HG03060 (cell line): ENCODE data around the gene MEAF6.
"Not testable (repeated sequence)": the region's sequence is repeated elsewhere in the genome, so short reads cannot be mapped to it uniquely, and the experiment has no call there.

Experiments
- ATAC-seq: cut with Tn5 transposase; IDR thresholded peaks from one replicate; pipeline ENCODE4 v1.9.1; 2021; ENCODE audit warnings: low read depth, moderate number of reproducible peaks; ENCODE audit not compliant: unreplicated experiment

The MEAF6 gene

GRCh38 chr1:37514350-37515184 is at the start of gene MEAF6:
Gene MEAF6, minus strand, starts transcription at chr1:37514766. Its CDS starts 20 bp downstream, at chr1:37514746.
- no peak for ATAC-seq

GRCh38 chr1:37562984-37563383 is 48.4 kb upstream of the MEAF6 start:
- no peak for ATAC-seq

DNA sequence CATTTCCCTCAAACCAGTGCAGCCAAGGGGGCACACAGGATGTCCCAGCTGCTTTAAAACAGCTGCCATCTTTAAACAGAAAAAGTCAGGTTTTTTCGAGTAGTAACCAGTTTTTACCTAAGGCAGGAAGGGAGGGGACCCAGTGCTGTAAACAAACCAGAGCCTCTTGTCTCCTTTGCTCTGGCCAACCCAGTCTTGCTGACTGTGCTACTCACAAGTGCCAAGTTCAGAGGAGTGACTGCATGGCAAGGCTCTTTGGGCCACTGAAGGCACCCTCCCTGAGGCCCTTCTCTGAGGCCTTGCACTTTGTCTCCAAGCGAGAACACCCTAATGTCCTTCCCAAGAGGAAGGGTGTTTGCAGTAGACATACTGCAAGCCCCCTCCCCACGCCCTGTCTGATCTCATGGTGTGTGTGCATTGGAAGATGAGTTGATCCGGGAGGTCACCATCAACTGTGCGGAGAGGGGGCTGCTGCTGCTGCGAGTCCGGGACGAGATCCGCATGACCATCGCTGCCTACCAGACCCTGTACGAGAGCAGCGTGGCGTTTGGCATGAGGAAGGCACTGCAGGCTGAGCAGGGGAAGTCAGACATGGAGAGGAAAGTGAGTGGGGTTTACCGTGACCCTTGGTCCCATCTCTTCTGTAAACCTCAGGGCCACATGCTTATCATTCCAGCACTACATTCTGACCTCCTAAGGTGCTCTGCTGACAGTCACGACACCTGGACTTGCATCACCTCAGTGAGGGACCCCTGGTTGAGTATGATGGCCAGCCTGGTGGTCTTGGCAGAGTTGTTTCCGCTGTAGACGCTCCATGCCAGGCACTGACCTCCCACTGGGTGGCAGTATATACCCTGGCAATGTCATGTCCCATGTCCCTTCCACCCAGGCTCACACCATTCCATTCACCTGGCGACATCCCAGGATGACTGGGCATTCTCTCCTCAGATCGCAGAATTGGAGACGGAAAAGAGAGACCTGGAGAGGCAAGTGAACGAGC is 46.9 kb upstream of the MEAF6 start:
- ATAC-seq = no peak

DNA sequence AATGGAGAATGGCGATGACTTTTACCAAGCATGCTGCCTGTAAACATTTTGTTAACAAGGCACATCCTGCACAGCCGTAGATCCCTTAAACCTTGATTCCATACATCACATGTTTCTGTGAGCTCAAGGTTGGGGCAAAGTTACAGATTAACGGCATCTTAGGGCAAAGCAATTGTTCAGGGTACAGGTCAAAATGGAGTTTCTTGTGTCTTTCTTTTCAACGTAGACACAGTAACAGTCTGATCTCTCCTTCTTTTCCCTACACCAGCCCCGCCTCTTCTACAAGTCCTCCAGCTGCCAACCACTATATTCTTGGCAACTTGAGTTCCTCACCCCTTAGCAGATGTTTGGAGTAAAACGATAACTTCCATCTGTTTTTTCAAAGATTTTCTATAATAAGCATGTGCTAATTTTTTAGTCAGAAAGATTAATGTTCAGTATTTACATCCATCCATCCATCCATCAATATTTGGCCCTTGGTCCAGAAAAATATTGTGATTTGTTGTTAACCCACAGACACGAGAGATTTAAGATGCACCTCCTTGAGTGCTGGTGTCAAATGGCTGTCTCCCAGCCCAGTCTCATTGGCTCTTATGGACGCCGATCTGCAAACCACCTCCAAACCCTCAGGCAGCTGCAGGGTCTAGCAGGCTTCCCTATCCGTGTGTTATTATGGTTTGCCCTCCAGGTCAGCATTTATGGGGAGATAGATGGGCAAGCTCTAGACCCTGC is 46.0 kb upstream of the MEAF6 start:
- no peak for ATAC-seq

DNA sequence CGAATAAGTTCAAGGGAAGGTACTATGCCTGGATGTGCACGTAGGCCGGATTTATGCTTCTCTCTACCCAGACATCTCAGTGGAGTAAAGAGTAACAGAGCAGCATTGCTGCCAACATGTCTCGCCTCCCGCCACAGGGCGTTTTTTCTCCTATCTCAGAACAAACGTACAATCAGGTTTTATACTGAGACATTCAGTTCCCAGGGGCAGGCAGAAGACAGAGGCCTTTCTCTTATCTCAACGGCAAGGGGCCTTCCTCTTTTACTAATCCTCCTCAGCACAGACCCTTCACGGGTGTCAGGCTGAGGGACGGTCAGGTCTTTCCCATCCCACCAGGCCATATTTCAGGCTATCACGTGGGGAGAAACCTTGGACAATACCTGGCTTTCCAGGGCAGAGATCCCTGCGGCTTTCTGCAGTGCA is 45.4 kb upstream of the MEAF6 start:
- not testable (repeated sequence) for ATAC-seq

DNA sequence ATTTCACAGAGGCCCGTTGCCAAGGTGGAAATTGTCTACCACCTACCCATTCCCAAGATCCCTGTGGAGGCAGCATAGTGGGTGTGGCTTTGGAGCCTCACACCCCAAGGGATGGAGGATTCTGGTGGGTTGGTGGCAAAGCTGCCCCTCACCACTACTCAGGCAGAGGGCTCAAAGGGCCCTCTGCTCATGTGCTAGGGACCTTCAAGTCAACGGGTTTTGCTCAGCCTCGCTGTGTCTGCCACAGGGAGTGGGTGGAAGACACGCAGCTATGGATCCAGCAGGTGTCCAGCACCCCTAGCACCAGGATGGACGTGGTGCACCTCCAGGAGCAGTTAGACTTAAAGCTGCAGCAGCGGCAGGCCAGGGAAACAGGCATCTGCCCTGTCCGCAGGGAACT is 44.5 kb upstream of the MEAF6 start:
- ATAC-seq = no peak

GRCh38 chr1:37558411-37558810 is 43.8 kb upstream of the MEAF6 start:
- ATAC-seq = no peak

GRCh38 chr1:37557402-37557801 is 42.8 kb upstream of the MEAF6 start:
- ATAC-seq = no peak

GRCh38 chr1:37556712-37557196 is 42.2 kb upstream of the MEAF6 start, which contains the start of gene DNALI1:
Gene DNALI1, plus strand, starts transcription at chr1:37556940. Its CDS starts 55 bp downstream, at chr1:37556995.
- no peak for ATAC-seq

GRCh38 chr1:37553927-37554808 is 39.6 kb upstream of the MEAF6 start, which contains the start of gene SNIP1:
Gene SNIP1, minus strand, starts transcription at chr1:37554293. Its CDS starts 64 bp downstream, at chr1:37554229.
- ATAC-seq = peak; percentile 68

- peak; percentile 18 for ATAC-seq
Observed at GRCh38 chr1:37553598-37553926, 39.0 kb upstream of the MEAF6 start.

DNA sequence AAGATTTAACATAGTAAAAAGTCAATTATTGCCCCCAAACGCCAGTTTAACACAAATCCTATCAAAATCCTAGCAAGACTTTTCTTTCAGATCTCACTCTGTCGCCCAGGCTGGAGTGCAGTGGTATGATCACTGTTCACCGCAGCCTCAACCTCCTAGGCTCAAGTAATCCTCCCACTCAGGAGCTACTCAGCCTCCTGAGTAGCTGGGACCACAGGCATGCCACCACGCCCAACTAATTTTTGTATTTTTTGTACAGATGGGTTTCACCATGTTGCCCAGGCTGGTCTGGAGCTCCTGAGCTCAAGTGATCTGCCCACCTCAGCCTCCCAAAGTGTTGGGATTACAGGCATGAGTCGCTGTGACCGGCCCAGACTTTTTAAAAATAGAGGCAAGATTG is 34.8 kb upstream of the MEAF6 start:
- no peak for ATAC-seq

- ATAC-seq = no peak
Observed at GRCh38 chr1:37545019-37545418, 30.5 kb upstream of the MEAF6 start.

DNA sequence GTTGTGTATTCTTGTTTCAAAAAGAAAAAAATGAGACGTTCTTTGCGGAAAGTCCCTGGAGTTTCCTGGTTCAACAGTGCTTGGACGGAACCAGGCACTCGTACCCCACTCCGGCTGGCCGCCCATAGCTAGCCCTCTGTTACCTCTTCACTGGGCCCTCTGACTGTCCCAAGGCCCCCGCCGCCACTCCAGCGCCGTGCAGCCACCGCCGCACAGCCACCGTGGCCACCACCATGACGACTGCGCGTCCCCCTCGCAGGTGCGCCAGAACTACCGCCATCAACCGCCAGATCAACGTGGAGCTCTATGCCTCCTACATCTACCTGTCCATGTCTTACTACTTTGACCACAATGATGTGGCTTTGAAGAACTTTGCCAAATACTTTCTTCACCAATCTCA is 30.0 kb upstream of the MEAF6 start:
- ATAC-seq = no peak

GRCh38 chr1:37540036-37540785 is 25.6 kb upstream of the MEAF6 start:
- no peak for ATAC-seq

DNA sequence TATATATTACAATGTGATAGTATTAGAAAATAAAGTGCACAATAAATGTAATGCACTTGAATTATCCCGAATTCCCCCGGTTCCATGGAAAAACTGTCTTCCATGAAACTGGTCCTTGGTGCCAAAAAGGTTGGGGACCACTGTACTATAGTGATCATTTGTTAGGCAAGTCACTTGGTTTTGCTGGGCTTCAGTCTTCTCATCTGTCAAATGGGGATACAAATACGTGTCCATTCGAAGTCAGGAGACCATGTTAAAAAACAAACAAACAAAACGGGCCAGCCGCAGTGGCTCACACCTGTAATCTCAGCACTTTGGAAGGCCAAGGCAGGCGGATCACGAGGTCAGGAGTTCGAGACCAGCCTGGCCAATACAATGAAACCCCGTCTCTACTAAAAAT is 24.6 kb upstream of the MEAF6 start:
- ATAC-seq = not testable (repeated sequence)

- no peak for ATAC-seq
Observed at GRCh38 chr1:37537378-37537777, 22.8 kb upstream of the MEAF6 start.

- no peak for ATAC-seq
Observed at GRCh38 chr1:37533317-37534093, 18.9 kb upstream of the MEAF6 start.
